ENCODE results near the gene DLST.

- TF ChIP-seq, protein P1, sequence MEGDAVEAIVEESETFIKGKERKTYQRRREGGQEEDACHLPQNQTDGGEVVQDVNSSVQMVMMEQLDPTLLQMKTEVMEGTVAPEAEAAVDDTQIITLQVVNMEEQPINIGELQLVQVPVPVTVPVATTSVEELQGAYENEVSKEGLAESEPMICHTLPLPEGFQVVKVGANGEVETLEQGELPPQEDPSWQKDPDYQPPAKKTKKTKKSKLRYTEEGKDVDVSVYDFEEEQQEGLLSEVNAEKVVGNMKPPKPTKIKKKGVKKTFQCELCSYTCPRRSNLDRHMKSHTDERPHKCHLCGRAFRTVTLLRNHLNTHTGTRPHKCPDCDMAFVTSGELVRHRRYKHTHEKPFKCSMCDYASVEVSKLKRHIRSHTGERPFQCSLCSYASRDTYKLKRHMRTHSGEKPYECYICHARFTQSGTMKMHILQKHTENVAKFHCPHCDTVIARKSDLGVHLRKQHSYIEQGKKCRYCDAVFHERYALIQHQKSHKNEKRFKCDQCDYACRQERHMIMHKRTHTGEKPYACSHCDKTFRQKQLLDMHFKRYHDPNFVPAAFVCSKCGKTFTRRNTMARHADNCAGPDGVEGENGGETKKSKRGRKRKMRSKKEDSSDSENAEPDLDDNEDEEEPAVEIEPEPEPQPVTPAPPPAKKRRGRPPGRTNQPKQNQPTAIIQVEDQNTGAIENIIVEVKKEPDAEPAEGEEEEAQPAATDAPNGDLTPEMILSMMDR (IDR thresholded peaks at IDR 0.05) = no peak
- no peak for TF ChIP-seq POLR2A (IDR thresholded peaks at IDR 0.05)
These were observed 21.8 kb upstream of the DLST start for GRCh38 chr14:74859757-74860552.

Measured in adrenal gland (tissue), 5 donors.